MCF 10A (cell line): ENCODE data around the gene PLEKHA6. TPM values are rescaled to one million over a fixed set of nuclear protein-coding genes. Genes with fewer than 3 reads are reported as not detected.

Experiments
- BruUV-seq: library from RNA; stranded (reverse); fragments of 400-500 nt; replicated peaks from 2 replicates; lab custom pipeline; 2021; lab: Mats Ljungman, UMichigan
- CTCF ChIA-PET: fragments of 300-600 bp; sonication (Branson Sonifier 250); formaldehyde crosslinking; extraction: SDS; loops from one replicate; lab custom pipeline; 2021; ENCODE audit warnings: antibody characterized with exemption, inconsistent platforms; lab: Yijun Ruan, JAX
- POLR2A ChIA-PET: fragments of 300-600, 350-650 bp; sonication (Branson Sonifier 250); formaldehyde crosslinking; extraction: SDS; loops from one replicate; lab custom pipeline; 2020; ENCODE audit warnings: antibody characterized with exemption, inconsistent platforms; lab: Yijun Ruan, JAX
- DNase-seq: peaks from one replicate; pipeline ENCODE4 v3.0.0-alpha.2; 2018; ENCODE audit not compliant: unreplicated experiment
- H3K27ac Mint-ChIP-seq: one replicate; pipeline ENCODE4 v1.8.0; 2022; ENCODE audit warnings: mild to moderate bottlenecking, low read depth, mixed read lengths; ENCODE audit not compliant: unreplicated experiment
- H3K27me3 Mint-ChIP-seq: one replicate; pipeline ENCODE4 v1.8.0; 2022; ENCODE audit warnings: mixed read lengths; ENCODE audit not compliant: insufficient read depth, unreplicated experiment
- H3K36me3 Mint-ChIP-seq: one replicate; pipeline ENCODE4 v1.8.0; 2022; ENCODE audit warnings: mild to moderate bottlenecking, moderate library complexity, mixed read lengths; ENCODE audit not compliant: insufficient read depth, unreplicated experiment
- H3K4me1 Mint-ChIP-seq: one replicate; pipeline ENCODE4 v1.8.0; 2022; ENCODE audit warnings: mixed read lengths; ENCODE audit not compliant: insufficient read depth, unreplicated experiment
- H3K4me3 Mint-ChIP-seq: one replicate; pipeline ENCODE4 v1.8.0; 2022; ENCODE audit warnings: mild to moderate bottlenecking, moderate library complexity, mixed read lengths; ENCODE audit not compliant: unreplicated experiment
- H3K9me3 Mint-ChIP-seq: one replicate; pipeline ENCODE4 v1.8.0; 2022; ENCODE audit warnings: mixed read lengths; ENCODE audit not compliant: unreplicated experiment
- intact Hi-C: fragments of 100-400 bp; cut with micrococcal nuclease; formaldehyde crosslinking; loops from 2 replicates; pipeline ENCODE4 v1.14.1; 2022
- total RNA-seq: library from RNA; stranded (reverse); gene quantifications from 2 replicates; pipeline ENCODE4 v1.2.3, GENCODE V29; 2022
- TF ChIP-seq, protein P1 (sequence below): fragments of 200-600 bp; IDR thresholded peaks from one replicate; pipeline ENCODE4 v1.8.0; 2022; ENCODE audit warnings: antibody characterized with exemption, mild to moderate bottlenecking; ENCODE audit not compliant: unreplicated experiment

Gene PLEKHA6
- total RNA-seq, 1 experiment from 2014 or later = 75.9 TPM

DNA sequence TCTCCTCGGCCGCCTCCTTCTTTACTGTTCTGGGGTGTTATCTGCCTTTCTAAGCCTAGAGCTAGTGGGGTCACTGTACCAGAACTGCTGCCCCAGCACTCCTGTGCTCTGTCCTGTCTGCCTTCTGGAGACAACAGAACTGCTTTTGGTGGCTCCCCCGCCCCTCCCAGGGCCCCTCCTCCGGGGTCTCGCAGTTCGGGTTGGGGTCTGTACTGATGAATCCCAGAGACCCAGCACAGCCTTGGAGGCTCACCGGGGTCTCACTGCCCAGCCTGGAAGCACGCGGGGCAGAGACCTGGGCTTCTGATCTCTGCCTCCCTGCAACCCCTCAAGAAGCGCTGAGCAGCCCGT is 3.2 kb upstream of the PLEKHA6 start:
- TF ChIP-seq, protein P1, sequence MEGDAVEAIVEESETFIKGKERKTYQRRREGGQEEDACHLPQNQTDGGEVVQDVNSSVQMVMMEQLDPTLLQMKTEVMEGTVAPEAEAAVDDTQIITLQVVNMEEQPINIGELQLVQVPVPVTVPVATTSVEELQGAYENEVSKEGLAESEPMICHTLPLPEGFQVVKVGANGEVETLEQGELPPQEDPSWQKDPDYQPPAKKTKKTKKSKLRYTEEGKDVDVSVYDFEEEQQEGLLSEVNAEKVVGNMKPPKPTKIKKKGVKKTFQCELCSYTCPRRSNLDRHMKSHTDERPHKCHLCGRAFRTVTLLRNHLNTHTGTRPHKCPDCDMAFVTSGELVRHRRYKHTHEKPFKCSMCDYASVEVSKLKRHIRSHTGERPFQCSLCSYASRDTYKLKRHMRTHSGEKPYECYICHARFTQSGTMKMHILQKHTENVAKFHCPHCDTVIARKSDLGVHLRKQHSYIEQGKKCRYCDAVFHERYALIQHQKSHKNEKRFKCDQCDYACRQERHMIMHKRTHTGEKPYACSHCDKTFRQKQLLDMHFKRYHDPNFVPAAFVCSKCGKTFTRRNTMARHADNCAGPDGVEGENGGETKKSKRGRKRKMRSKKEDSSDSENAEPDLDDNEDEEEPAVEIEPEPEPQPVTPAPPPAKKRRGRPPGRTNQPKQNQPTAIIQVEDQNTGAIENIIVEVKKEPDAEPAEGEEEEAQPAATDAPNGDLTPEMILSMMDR = no peak
- Mint-ChIP-seq H3K27me3 (no peaks in the 10 kb centered on the region), H3K27ac (peak overlapping the region; percentile 58), H3K4me3 (peak overlapping the region; percentile 66), H3K36me3 (no peaks in the 10 kb centered on the region), H3K4me1 (peaks cover 12% of the 10 kb centered on the region), H3K9me3 (no peaks in the 10 kb centered on the region)
- CTCF ChIA-PET = interaction anchor here (0.5 to 9.5 kb wide), 88 partner anchors 12 to 747 kb away, joined by 3 to 312 read pairs (median 7); partner anchors contain the start of genes GOLT1A and REN
- no peak for DNase-seq
- intact Hi-C loops = loop anchor here (1.0 kb wide), 6 partner anchors 75 to 502 kb away; partner anchors contain the start of gene SNRPE
- POLR2A ChIA-PET = interaction anchor here (0.6 to 2.7 kb wide), 23 partner anchors 12 to 737 kb away, joined by 3 to 16 read pairs (median 5); partner anchors contain the start of genes ETNK2 and GOLT1A
- no TSS peak for BruUV-seq

DNA sequence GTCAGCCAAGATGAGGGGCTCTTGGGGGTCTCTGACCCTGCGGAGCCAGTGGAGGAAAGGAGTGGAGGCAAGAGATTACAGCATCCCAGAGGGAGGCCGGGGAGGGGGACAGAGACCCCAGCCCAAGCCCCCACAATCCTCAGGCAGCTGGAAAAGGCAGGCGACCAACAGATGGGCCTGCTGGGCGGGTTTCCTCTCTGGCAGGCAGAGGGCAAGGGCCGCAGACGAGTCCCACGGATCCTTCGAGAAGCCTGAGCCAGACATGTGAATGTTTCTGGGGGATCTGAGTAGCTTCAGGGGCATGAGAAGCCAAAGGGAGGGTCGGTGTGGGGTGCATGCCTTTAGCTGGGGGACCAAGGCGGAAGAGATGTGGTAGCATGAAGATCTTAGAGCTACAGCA is 2.1 kb upstream of the PLEKHA6 start:
- ChIA-PET POLR2A (interaction anchor here (0.7 to 2.6 kb wide), 9 partner anchors 30 to 199 kb away, joined by 3 to 15 read pairs (median 3); no protein-coding TSS in a partner anchor), CTCF (interaction anchor here (0.5 to 9.5 kb wide), 25 partner anchors 11 to 502 kb away, joined by 3 to 312 read pairs (median 42); partner anchors contain the start of genes GOLT1A and REN)
- DNase-seq = no peak
- Mint-ChIP-seq H3K27ac (no peak overlapping the region), H3K4me3 (no peak overlapping the region), H3K9me3 (no peaks in the 10 kb centered on the region), H3K36me3 (no peaks in the 10 kb centered on the region), H3K27me3 (no peaks in the 10 kb centered on the region), H3K4me1 (peaks cover 20% of the 10 kb centered on the region)
- TF ChIP-seq, protein P1 = no peak
- no TSS peak for BruUV-seq
- intact Hi-C loops = no loop called here

DNA sequence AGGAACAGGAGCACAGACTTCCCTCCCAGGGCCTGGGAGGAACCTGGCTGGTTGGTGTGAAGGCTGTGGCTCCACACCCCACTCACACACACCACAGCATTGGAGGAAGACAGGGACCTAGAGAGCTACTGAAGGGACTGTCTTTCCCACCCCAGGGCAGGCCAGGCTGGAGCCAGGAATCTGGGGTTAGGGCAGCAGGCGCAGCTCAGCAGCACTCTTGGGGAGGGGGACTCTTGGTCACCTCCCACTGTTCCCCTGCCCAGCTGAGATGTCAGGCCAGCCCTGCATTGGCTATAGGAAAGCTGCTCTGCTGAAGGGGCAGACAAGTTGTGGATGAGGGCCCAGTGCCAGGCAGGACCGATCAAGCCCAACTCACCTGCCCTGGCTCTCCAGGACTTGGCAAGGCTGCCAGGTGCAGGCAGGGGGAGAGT is 1.6 kb upstream of the PLEKHA6 start:
- Mint-ChIP-seq H3K4me1 (peaks cover 20% of the 10 kb centered on the region), H3K36me3 (no peaks in the 10 kb centered on the region), H3K27ac (no peak overlapping the region), H3K9me3 (no peaks in the 10 kb centered on the region), H3K27me3 (no peaks in the 10 kb centered on the region), H3K4me3 (no peak overlapping the region)
- TF ChIP-seq, protein P1 = no peak
- POLR2A ChIA-PET = interaction anchor here (0.7 to 2.6 kb wide), 6 partner anchors 10 to 73 kb away, joined by 3 to 15 read pairs (median 3); no protein-coding TSS in a partner anchor
- CTCF ChIA-PET = interaction anchor here (0.5 to 9.5 kb wide), 21 partner anchors 10 to 501 kb away, joined by 3 to 312 read pairs (median 42); partner anchors contain the start of genes GOLT1A and REN
- no TSS peak for BruUV-seq
- intact Hi-C loops = no loop called here
- DNase-seq = no peak

DNA sequence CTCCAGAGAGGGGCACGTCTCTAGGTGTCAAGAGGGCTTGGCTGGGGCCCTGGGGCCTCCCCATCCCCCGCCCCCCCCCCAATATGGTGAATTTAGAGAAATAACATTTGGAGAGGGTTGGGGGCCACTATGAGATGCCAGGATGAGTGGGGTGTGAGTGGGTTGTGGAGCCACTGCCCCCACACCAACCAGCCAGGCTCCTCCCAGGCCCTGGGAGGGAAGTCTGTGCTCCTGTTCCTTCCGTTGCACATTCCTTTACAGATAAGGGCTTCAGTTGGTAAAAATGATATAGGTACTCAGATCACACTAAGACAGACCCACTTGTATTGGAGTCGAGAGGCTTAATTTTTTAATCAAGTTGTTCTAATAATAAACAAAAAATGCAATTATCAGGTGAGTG is 585 bp upstream of the PLEKHA6 start:
- CTCF ChIA-PET = interaction anchor here (0.7 to 9.5 kb wide), 15 partner anchors 9 to 580 kb away, joined by 3 to 312 read pairs (median 13); partner anchors contain the start of genes GOLT1A and REN
- no peaks in the 10 kb centered on the region for H3K27me3 Mint-ChIP-seq
- TF ChIP-seq, protein P1 = no peak
- peaks cover 20% of the 10 kb centered on the region for H3K4me1 Mint-ChIP-seq
- no peaks in the 10 kb centered on the region for H3K9me3 Mint-ChIP-seq
- no peak overlapping the region for H3K27ac Mint-ChIP-seq
- DNase-seq = no peak
- H3K4me3 Mint-ChIP-seq = no peak overlapping the region
- no TSS peak for BruUV-seq
- POLR2A ChIA-PET = interaction anchor here (1.3 to 1.7 kb wide), 3 partner anchors 9 to 146 kb away, joined by 3 to 4 read pairs (median 3); no protein-coding TSS in a partner anchor
- intact Hi-C loops = no loop called here
- no peaks in the 10 kb centered on the region for H3K36me3 Mint-ChIP-seq
